ENCODE measurements around the gene MAGI2. TPM values are rescaled to one million over a fixed set of nuclear protein-coding genes. Genes with fewer than 3 reads are reported as not detected.

Gene MAGI2
- polyA plus RNA-seq, 3 donors: 0.03 to 0.11 TPM; not detected in 1

DNA sequence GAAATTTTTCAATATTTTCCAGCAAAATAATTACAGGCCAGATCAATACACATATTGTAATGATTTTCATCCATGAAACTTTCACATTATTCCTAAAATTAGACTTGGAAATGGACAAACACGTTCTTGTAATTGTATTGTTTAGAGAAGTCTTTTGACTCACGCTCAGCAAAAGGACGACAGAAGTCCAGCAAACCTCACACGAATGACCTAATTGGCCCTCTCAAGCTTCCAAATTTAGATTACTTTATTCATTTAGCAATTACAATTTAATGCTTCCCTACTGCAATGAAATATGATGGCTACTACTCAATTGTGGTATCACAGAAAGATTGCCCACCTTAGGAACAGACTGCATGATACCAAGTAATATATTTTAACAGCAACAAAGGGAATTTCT, 702.2 kb downstream of the MAGI2 start:
- Histone ChIP-seq H3K27me3 (ENCODE audit: control insufficient read depth in 2 of 2, insufficient read depth in 2 of 2, low read length in 2 of 2) (no peaks in the 10 kb centered on the region), H3K36me3 (replicated peaks in 1 of 2; ENCODE audit: control insufficient read depth in 1 of 2, insufficient read depth in 2 of 2, low read length in 2 of 2) (no peaks in the 10 kb centered on the region), H3K9me3 (replicated peaks in 1 of 2; ENCODE audit: control insufficient read depth in 1 of 2, insufficient read depth in 1 of 2, low read length in 2 of 2) (no peaks in the 10 kb centered on the region), H3K9ac (ENCODE audit: insufficient read depth, low read length, poor library complexity, severe bottlenecking) (no peak overlapping the region), H3K27ac (ENCODE audit: low read depth in 1 of 2, low read length in 2 of 2) (no peak overlapping the region), H2AFZ (ENCODE audit: insufficient read depth, low read depth, low read length, poor library complexity, severe bottlenecking) (no peak overlapping the region), H4K20me1 (ENCODE audit: insufficient read depth, low read length) (no peaks in the 10 kb centered on the region), H3K4me2 (replicated peaks; ENCODE audit: extremely low read depth, low read length, poor library complexity, severe bottlenecking) (no peak overlapping the region), H3K79me2 (ENCODE audit: insufficient read depth, low read length) (no peaks in the 10 kb centered on the region), H3K4me1 (ENCODE audit: control insufficient read depth in 1 of 2, insufficient read depth in 2 of 2, low read length in 2 of 2) (no peaks in the 10 kb centered on the region), H3K4me3 (replicated peaks in 1 of 3; ENCODE audit: low read depth in 2 of 3, low read length in 3 of 3) (no peak overlapping the region)
- intact Hi-C loops (cut with micrococcal nuclease): no loop called here
- 100% methylated on average over 1 of the region's 4 CpGs for WGBS (ENCODE audit: insufficient coverage)
- Mint-ChIP-seq H3K4me3 (no peak overlapping the region), H3K27me3 (ENCODE audit: low read depth in 3 of 3) (no peaks in the 10 kb centered on the region), H3K9me3 (peaks cover 0 to 7% (median 4%) of the 10 kb centered on the region in 7 donors), H3K36me3 (no peaks in the 10 kb centered on the region), H3K27ac (no peak overlapping the region), H3K4me1 (no peaks in the 10 kb centered on the region)
- TF ChIP-seq, protein P1, sequence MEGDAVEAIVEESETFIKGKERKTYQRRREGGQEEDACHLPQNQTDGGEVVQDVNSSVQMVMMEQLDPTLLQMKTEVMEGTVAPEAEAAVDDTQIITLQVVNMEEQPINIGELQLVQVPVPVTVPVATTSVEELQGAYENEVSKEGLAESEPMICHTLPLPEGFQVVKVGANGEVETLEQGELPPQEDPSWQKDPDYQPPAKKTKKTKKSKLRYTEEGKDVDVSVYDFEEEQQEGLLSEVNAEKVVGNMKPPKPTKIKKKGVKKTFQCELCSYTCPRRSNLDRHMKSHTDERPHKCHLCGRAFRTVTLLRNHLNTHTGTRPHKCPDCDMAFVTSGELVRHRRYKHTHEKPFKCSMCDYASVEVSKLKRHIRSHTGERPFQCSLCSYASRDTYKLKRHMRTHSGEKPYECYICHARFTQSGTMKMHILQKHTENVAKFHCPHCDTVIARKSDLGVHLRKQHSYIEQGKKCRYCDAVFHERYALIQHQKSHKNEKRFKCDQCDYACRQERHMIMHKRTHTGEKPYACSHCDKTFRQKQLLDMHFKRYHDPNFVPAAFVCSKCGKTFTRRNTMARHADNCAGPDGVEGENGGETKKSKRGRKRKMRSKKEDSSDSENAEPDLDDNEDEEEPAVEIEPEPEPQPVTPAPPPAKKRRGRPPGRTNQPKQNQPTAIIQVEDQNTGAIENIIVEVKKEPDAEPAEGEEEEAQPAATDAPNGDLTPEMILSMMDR (IDR thresholded peaks at IDR 0.05): no peak
- DNase-seq: no peak

DNA sequence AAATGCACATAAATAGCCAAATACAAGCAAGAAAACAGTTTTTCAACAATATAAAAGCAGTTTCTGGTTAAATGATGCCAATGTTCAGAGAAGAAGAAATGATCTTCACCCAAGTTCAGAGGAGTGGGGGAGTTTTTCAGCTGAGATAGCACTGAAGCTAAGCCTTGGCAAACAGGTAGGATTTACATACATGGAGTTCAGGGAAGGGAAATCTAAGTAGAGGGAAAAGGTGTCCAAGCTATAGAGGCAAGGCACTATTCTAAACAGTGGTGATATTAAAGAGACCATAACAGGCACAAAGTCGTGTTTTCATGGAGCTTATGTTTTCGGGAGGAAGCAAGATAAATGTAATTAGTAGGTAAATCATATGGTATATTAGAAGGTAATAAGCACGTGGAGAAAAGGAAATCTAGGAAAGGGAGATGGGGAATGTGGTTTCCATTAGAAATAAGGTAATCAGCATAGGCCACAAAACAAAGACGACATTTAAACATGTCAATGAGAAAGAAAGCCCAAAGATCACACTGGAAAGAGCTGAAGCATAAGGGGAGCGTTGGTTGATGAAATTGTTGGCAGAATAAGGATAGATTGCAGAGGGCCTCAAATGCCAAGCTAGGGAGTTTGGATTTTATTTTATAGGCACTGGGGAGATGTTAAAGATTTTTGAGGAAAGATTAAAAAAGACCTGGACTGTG, 704.3 kb downstream of the MAGI2 start:
- Histone ChIP-seq H3K4me3 (replicated peaks in 1 of 3; ENCODE audit: low read depth in 2 of 3, low read length in 3 of 3) (no peak overlapping the region), H4K20me1 (ENCODE audit: insufficient read depth, low read length) (no peaks in the 10 kb centered on the region), H2AFZ (ENCODE audit: insufficient read depth, low read depth, low read length, poor library complexity, severe bottlenecking) (no peak overlapping the region), H3K9ac (ENCODE audit: insufficient read depth, low read length, poor library complexity, severe bottlenecking) (no peak overlapping the region), H3K27ac (ENCODE audit: low read depth in 1 of 2, low read length in 2 of 2) (no peak overlapping the region), H3K79me2 (ENCODE audit: insufficient read depth, low read length) (no peaks in the 10 kb centered on the region), H3K4me2 (replicated peaks; ENCODE audit: extremely low read depth, low read length, poor library complexity, severe bottlenecking) (no peak overlapping the region), H3K36me3 (replicated peaks in 1 of 2; ENCODE audit: control insufficient read depth in 1 of 2, insufficient read depth in 2 of 2, low read length in 2 of 2) (no peaks in the 10 kb centered on the region), H3K27me3 (ENCODE audit: control insufficient read depth in 2 of 2, insufficient read depth in 2 of 2, low read length in 2 of 2) (no peaks in the 10 kb centered on the region), H3K9me3 (replicated peaks in 1 of 2; ENCODE audit: control insufficient read depth in 1 of 2, insufficient read depth in 1 of 2, low read length in 2 of 2) (no peaks in the 10 kb centered on the region), H3K4me1 (ENCODE audit: control insufficient read depth in 1 of 2, insufficient read depth in 2 of 2, low read length in 2 of 2) (no peaks in the 10 kb centered on the region)
- H3K4me3 Mint-ChIP-seq: no peak overlapping the region
- 89% methylated on average over 5 of the region's 5 CpGs for WGBS (ENCODE audit: insufficient coverage)
- TF ChIP-seq, protein P1 (IDR thresholded peaks at IDR 0.05): no peak
- H3K36me3 Mint-ChIP-seq: no peaks in the 10 kb centered on the region
- H3K27me3 Mint-ChIP-seq (ENCODE audit: low read depth in 3 of 3): no peaks in the 10 kb centered on the region
- no peaks in the 10 kb centered on the region for H3K4me1 Mint-ChIP-seq
- no peak for DNase-seq
- intact Hi-C loops (cut with micrococcal nuclease): no loop called here
- H3K27ac Mint-ChIP-seq: no peak overlapping the region
- H3K9me3 Mint-ChIP-seq: peaks cover 0 to 7% (median 4%) of the 10 kb centered on the region in 7 donors

Measured in CD14-positive monocyte (primary cell).